8988T (cell line): ENCODE data around the gene ZBTB7C.

ENCODE experiments used
- DNase-seq: peaks from one replicate; pipeline ENCODE4 v3.0.0; 2011

ZBTB7C gene

GRCh38 chr18:48417985-48418384, 8.8 kb upstream of the ZBTB7C start:
- DNase-seq, result no peak

GRCh38 chr18:48413342-48413741, 4.2 kb upstream of the ZBTB7C start:
- no peak for DNase-seq

- DNase-seq, result no peak
These were observed 3.3 kb upstream of the ZBTB7C start for GRCh38 chr18:48412339-48412929.

- DNase-seq, result peak; percentile 83
These were observed 1.1 kb upstream of the ZBTB7C start for GRCh38 chr18:48410095-48410920.

- peak; percentile 50 for DNase-seq
These were observed 460 bp upstream of the ZBTB7C start for GRCh38 chr18:48409591-48410094.

- DNase-seq, result no peak
These were observed 964 bp downstream of the ZBTB7C start for GRCh38 chr18:48408111-48408726.

GRCh38 chr18:48407358-48407757, 1.8 kb downstream of the ZBTB7C start:
- DNase-seq, result no peak

GRCh38 chr18:48405978-48406377, 3.2 kb downstream of the ZBTB7C start:
- no peak for DNase-seq

GRCh38 chr18:48404716-48405507, 4.3 kb downstream of the ZBTB7C start:
- DNase-seq, result peak; percentile 51

GRCh38 chr18:48402953-48403352, 6.2 kb downstream of the ZBTB7C start:
- no peak for DNase-seq

GRCh38 chr18:48399303-48400075, 9.7 kb downstream of the ZBTB7C start:
- no peak for DNase-seq

GRCh38 chr18:48398074-48398473, 11.1 kb downstream of the ZBTB7C start:
- no peak for DNase-seq

- no peak for DNase-seq
These were observed 12.2 kb downstream of the ZBTB7C start for GRCh38 chr18:48397021-48397420.

- no peak for DNase-seq
These were observed 12.6 kb downstream of the ZBTB7C start for GRCh38 chr18:48396561-48396960.

GRCh38 chr18:48395646-48396045, 13.5 kb downstream of the ZBTB7C start:
- DNase-seq, result no peak

- no peak for DNase-seq
These were observed 15.0 kb downstream of the ZBTB7C start for GRCh38 chr18:48394176-48394575.

GRCh38 chr18:48393776-48394175, 15.4 kb downstream of the ZBTB7C start:
- no peak for DNase-seq

- DNase-seq, result no peak
These were observed 16.0 kb downstream of the ZBTB7C start for GRCh38 chr18:48393170-48393569.

- no peak for DNase-seq
These were observed 16.9 kb downstream of the ZBTB7C start for GRCh38 chr18:48392268-48392667.

GRCh38 chr18:48391868-48392267, 17.3 kb downstream of the ZBTB7C start:
- no peak for DNase-seq

- no peak for DNase-seq
These were observed 18.5 kb downstream of the ZBTB7C start for GRCh38 chr18:48390641-48391040.

- no peak for DNase-seq
These were observed 20.7 kb downstream of the ZBTB7C start for GRCh38 chr18:48388478-48388877.
